AML-193 (cell line): ENCODE results near the gene C11orf97.
"Not testable (repeated sequence)": the region's sequence is repeated elsewhere in the genome, so short reads cannot be mapped to it uniquely, and the experiment has no call there.

Experiments
- DNase-seq, 2 experiments: peaks; one replicate each; lab custom pipeline; 2025; lab: John Stamatoyannopoulos, UW

Gene C11orf97, protein sequence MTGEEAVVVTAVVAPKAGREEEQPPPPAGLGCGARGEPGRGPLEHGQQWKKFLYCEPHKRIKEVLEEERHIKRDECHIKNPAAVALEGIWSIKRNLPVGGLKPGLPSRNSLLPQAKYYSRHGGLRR

DNA sequence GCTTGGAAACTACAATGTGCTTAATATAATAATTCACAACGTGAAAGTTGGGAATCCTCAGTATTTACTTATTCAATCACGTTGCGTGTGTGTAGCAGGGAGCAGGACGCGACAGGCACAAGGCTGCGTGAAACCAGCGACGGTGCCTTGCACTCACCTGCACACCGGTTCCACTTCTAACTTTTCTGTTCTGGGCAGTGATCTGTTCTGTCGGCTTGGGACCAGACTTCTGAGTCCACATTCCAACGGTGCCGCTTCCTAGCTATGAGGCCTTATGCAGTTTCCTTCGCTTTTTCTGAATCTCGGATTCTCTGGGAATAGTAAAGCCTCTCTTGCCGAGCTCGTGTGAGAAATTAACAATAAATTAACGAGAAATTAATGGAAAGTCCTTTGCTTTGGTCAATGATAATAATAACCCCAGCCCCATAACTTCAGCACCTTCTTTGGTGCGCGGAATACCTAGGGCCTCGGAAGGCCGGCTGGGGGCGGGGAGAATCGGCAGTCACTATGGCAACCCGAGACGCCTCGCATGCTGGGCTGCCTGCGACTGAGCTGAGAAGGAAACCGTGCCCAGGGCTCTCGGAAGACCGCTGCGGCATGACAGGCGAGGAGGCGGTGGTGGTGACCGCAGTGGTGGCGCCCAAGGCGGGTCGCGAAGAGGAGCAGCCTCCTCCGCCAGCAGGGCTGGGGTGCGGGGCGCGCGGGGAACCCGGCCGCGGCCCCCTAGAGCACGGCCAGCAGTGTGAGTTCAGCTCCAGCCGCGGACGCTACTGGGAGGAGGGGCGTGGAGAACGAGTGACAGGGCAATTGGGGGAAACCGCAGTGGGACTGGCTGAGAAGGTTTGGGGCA, at the start of gene C11orf97:
TSS of gene C11orf97 (plus strand) at position 530 of the 850 bp plus-strand sequence. CDS start at position 598, 68 bp downstream.
- DNase-seq = peak; percentile 16 to 23

DNA sequence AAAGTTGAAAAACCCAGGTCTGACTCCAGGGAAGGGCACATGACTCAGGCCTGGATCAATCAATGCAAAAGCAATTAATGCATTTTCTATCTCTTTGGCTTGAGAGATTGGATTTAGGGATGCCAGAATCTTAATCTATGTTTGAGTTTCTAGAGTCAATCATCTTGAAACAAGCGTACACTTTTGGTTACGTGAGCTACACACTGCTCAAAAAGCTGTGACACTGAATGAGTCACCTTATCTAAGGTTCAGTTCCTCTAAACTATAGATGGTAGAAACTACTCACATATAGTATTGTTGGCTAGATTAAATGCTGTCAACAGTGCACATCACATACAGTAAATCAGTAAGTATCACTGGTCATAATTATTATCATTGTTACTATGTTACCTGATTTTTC, 42.8 kb upstream of the C11orf97 start:
- DNase-seq = no peak

DNA sequence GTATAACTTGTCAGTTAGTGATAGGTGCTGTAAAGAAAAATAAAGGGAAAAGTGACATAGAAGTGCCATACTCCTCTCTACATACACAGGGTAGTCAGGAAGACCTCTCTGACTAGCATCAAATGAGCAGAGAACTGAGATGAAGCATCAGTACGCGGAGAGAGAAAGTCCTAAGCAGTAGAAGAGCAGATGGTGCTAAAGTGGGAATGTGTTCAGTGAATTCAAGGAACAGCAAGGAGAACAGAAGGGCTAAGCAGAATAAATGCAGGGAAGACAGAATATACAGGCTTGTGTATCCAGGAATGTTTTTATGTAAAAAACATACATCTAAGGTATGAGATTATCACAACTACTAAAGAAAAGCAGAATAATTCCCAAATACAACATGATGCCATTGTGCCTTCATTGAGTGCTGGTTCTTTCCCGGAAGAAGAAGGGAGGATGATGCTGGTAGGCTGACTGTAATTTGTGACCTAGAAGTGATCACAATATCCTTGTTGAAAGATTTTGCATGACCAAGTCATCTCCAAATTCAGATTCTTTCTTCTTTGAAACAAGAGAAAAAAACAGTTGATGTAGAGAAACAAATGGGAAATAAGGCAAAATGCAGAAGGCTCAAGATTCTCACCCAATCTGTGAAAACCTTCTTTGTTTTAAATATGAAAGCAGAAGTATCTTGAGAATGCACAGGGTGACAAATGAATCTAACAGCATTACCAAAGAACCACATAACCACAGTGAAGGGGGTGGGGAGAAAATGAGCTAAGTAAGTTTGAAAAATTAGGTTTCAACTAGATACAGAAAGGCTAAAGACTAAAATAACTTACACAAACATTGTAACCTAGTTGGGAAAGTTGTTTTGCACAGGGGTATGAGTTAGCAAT, 39.1 kb upstream of the C11orf97 start:
- peak; percentile 79 for DNase-seq

DNA sequence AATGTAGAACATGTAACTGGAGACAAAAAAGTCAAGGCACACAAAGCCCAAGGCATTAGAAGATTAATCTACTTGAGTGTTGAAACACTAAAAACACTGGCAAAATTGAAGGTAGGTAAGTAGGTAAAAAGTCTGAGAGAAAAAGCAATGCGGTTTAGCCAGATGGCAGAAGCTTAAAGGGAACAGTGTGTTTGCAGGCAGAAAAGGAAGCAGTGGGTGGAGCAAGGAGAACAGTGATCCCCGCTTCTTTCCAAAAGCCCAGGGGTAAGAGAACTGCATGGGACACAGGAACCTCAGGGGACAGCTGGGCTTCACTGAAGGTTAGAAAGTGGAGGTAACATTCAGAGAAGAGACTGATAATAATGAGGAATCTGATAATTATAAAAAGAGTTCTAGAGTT, 34.6 kb upstream of the C11orf97 start:
- DNase-seq = no peak

DNA sequence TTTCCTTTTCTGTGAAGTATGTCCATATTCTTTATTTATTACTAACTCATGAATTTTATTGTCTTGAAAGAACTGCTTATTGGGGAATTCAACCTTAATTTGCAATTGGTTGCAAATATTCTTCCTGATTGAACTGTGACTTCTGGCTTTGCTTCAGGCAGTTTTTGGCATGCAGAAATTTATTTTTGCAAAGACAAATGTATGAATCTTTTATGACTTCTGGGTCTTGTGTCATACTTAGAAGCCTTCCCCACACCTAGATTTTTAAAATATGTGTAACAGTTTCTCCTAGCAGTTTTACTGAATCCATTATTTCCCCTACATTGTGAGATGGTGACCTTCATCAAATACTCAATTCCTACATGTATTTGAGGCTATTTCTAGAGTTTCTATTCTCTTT, 30.9 kb upstream of the C11orf97 start:
- DNase-seq = no peak

DNA sequence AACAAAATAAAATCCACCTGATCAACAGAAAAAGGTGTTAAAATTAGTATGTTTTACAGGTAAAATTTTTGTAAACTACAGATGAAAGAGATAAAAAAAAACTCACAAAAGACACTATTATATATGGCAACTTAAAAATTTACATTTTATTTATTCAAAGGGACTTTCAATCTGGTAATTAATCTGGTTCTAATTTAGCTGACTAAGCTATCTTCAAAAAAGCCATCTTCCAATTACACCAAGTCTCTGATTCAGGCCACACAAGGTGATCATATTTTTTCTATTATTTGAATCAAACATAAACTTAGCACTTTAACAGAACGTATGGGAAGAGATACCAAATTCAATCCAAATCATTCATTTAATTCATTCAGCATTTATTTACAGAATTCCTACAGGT, 26.2 kb upstream of the C11orf97 start:
- DNase-seq = no peak

DNA sequence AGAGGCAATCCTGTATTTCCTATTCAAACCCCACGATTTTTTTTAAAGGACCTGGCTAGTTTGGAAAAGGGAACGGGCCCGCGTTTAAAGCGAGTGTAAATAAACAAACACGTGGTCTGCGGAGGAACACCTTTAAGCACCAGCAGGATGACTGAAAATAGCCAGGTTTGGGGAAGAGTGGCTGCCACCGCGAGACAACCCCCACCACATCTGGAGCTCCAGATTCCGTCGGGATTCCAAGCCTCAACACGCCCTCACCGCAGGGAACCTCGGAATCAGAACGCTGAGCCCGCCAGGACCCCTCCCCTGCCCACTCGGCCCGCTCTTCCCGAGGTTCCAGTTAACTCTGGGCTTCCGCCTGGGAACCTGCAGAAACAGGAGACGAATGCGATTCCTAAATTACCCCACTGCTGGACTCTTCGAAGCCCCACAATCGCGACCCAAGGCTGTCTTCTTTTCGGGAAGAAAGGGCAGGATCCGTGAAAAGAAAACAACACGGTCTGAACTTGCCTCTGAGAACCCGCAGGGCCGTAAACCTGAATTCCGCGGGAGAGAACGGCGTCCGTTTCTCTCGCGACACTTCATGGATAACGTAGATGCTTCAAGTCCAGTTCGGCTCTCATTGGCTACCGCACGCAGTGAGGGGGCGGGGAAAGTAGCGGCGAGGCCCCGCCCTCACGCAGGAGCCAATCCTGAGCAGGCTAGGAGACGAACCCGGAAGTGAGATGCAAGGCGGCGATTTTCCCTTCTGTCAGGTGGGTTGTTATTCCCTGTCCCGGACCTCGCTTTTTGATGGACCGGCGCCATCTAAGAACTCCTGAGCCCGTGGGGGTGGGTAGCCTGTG, 18.8 kb upstream of the C11orf97 start, which contains the start of the genes ANKRD49 and MRE11:
TSS of gene ANKRD49 (plus strand) at position 704 of the 845 bp plus-strand sequence. CDS start 2,710 bp downstream, outside the sequence.
TSS of gene MRE11 (minus strand) at position 564 of the 845 bp plus-strand sequence. CDS start 1,043 bp downstream, outside the sequence.
- peak; percentile 93 to 98 for DNase-seq

DNA sequence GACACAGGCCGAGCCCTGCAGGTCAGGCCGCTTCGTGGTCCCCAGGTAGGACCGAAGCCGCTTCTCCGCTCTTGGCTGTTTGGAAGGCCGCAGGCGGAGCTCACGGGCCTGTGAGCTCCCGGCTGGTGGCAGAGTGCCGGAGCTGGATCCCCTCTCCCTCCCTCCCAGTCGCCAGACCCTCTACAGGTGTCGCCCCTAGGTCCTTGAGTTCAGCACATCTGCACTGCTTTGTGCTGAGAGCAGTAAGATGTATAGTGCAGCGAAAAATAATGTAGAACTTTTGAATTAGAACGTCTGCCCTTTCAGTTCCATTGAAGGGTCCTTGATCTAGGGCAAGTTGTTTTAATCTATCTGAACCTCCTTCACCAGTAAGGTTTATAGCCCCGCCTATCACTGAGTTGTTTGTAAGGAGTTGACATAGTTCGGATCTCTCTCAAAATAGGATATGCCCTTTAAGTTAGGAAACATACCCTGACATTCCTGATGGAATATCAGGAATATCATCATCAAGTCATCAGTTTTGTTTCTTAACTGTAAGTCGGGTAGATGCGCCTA, 18.1 kb upstream of the C11orf97 start:
- no peak for DNase-seq

DNA sequence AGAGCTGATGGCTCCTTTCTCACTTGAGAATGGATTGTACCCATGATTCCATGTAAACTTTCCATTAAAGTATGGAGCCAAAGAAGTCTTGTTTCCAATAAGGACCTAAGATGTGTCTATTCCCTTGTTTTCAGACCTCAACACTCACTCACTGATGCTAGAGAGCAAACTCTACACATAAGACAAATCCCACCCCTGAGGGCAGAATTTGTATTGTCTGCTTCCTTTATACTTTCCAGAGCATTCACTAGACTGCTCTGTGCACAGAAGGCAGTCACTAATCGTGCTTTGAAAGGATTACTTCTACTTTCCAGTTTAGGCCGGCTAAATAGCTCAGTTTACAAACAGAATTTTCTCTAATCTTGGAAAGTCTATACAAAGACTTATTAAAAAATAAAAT, 12.1 kb upstream of the C11orf97 start:
- no peak for DNase-seq

DNA sequence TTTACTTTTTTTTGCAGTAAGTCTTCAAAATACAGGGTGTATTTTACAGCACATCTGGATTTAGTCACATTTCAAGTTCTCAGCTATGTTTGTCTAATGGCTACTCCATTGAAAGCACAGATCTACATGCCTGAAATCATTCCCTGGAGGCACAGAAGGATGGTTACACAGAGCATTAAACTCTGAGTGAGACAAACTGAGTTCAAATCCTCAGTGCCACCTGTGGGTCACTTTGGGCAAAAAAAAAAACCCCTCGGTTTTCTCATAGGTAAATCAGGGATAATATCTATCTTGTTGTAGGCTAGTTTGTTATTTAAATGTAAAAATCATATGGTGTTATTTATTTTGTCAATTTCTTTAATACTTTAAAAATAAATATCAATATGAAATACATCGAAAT, 10.7 kb upstream of the C11orf97 start:
- DNase-seq = no peak

DNA sequence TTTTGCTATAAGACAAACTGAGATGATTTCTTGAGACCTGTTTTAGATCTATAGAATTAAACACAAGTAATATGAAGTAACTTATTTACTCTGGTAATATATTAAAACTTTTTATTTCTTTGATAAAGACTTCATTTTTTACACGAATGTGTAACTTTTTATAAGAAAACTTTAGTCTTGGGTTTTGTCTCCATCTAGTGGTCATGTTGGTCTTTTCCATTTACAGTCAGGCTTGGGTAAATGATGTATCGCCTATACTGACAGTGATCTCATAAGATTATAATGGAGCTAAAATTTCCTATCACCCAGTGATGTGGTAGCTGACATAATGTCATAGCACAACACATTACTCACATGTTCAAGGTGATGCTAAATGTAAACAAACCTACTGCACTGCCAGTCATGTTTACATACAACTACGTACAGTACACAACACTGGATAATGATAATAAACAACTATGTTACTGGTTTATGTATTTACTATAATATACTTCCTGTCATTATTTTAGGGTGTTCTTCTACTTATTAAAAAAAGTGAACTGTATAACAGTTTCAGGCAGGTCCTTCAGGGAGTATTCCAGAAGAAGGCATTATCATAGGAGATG, 7.5 kb upstream of the C11orf97 start:
- peak; percentile 58 to 65 for DNase-seq

DNA sequence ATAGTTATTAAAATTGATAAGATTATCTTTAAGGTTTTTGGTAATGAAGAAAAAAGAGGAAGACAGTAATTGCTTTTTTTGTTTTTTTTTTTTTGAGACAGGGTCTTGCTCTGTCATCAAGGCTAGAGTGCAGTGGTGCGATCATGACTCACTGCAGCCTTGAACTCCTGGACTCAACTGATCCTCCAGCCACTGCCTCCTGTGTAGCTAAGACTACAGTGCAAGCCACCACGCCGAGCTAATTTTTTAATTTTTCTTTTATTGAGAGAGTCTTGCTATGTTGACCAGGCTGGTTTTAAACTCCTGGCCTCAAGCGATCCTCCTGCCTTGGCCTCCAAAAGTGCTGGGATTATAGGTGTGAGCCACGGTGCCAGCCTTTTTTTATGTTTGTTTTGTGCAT, 5.7 kb upstream of the C11orf97 start:
- not testable (repeated sequence) for DNase-seq

DNA sequence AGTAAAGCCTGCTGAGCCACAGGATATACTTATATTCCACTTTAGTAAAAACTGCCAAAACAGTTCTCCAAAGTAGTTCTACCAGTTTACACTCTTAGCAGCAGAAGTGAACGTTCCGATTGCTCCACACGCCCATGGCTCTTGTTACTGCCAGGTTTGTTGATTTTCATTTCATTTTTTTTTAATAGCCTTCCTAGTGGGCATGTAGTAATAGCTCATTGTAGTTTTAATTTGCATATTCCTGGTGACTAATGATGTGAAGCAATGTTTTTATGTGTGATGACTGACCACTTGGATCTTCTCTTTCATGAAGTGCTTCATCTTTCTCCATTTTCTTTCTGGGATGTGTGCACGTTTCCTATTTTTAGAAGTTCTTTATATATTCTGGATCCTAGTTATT, 4.8 kb upstream of the C11orf97 start:
- DNase-seq = no peak

DNA sequence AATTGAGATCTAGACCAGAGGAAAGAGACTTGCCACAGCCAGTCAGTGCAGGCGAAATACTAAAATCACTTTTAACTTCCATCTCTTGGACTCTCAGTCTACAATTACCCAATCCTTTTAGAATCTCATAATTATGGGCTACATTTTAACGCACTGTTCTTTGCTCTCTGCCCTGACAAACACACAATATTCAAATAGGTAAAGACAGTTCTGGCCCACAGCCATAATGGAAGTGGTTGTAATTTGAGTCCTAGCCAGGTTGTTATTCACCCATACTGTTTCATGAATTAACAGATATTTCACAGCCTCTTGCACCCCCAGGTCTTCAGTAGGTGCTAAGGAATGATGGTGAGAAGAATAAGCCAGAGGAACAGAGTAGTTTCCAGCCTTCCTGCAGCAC, 830 bp downstream of the C11orf97 start:
- DNase-seq = peak; percentile 34 to 44

DNA sequence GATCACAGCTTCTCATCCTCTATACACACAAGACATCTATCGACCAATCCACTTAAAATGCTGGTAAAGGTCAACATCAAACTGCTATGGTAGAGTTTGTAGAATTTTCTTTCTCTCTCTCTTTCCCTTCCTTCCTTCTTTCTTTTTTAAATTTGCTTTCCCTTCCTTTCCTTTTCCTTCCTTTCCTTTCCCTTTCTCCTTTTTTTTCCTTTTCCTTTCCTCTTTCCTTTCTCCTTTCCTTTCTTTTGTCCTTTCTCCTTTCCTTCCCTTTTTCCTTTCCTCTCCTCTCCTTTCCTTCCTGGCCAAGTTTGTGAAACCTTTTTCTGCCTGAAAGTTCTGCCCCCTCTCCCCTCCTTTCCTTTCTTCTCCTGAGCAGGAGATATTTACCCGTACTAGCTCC, 3.1 kb downstream of the C11orf97 start:
- DNase-seq = no peak

DNA sequence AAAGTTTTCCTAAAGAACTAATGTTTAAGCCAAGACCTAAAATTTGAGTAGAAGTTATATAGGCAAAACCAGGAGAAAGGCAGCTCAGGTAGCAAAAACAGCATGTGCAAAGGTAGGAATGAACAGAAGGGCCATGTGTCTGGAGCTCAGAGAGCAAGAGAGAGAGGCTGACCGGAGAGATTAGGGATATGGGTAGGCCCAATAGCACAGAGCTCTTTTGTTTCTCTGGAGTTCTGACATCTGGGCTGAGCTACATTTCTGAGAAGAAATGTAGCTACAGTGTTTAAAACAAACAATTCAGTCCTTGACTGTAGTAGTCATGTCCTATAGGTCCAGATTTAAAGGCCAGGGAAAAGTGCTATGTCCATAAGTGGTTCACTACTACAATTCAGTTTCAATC, 4.5 kb downstream of the C11orf97 start:
- DNase-seq = no peak

DNA sequence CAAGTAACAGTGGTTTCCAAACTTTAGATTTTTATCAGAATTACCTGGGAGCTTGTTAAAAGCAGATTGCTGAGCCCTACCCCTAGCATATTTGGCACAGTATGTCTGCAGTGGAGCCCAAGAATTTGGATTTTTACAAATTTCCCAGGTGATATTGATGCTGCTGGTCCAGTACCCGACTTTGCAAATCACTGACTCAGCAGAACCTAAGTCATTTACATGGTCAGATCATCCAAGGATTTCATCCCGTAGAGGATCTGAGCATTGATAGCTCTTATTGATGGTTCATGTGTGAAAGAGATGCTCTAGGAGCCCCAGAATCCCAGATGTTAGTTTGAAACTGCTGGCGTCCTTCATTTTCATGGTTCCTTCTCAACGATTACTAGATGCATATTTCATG, 6.0 kb downstream of the C11orf97 start:
- no peak for DNase-seq

DNA sequence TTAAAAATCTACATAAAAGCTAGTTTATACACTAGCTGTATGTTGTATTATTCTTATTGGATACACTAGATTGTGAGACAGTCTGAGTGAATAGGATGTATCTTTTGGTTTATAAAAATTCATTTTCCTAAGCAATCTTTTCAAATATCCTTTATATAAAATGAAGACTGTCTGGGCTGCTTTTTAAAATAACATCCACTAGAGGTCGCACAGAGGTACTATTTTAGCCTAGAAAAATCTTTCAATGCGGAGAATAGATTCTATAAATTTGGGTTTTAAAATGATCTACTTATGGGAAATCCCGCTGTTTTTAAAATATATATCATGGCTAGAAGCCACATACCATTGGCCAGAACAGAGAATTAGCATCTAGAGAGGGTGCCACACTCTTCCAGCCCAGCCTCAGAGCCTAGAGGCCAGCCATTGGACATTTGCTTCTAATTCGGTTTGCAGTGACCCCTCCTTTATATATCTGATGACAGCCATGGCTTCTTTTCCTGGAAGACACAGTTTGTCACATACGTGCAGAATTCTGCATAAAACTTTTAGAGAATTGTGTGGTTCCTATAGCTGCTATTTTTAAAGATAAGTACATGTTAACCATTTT, 7.3 kb downstream of the C11orf97 start:
- DNase-seq = peak; percentile 54 to 58

DNA sequence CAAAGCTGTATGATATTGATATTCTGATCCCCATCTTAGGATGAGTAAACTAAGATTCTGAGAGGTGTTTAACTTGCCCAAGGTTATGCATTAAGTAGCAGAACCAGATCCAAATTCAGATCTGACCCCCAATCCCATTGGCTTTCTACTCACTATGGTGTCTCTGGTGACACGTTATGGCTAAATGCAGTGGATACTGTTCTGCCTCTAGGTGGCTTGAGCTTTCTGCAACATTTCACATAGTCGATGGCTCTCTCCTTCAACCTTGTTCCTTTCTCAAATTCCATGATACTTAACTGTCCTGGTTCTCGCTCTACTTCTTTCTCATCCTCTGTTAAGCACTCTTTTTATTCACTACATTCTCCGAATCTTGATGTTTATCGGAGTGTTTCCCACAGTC, 9.4 kb downstream of the C11orf97 start:
- DNase-seq = peak; percentile 61 to 63

DNA sequence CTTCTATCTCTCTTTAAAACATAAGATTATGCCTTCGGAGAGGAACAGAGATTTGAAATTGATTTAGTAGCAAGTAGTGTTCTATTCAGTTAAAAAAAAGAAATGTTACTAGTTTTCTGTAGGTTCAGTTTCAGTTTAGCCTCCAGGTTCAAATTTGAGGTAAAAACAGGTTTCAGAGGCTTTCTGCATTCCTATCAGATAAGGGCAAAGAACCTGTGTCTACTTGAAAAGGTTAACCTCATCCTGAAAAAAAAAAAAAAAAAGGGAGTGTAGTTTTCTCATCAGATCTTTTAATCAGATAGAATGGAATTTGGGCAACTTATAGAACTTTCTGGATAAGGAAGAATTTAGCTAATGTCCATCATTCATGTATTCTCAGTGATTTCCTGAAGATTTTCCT, 12.1 kb downstream of the C11orf97 start:
- no peak for DNase-seq
